ENCODE data around the gene DHX57.

DHX57 gene

GRCh38 chr2:38871432-38871831, 4.3 kb downstream of the DHX57 start:
- no peak for DNase-seq (ENCODE audit: low spot score)

DNA sequence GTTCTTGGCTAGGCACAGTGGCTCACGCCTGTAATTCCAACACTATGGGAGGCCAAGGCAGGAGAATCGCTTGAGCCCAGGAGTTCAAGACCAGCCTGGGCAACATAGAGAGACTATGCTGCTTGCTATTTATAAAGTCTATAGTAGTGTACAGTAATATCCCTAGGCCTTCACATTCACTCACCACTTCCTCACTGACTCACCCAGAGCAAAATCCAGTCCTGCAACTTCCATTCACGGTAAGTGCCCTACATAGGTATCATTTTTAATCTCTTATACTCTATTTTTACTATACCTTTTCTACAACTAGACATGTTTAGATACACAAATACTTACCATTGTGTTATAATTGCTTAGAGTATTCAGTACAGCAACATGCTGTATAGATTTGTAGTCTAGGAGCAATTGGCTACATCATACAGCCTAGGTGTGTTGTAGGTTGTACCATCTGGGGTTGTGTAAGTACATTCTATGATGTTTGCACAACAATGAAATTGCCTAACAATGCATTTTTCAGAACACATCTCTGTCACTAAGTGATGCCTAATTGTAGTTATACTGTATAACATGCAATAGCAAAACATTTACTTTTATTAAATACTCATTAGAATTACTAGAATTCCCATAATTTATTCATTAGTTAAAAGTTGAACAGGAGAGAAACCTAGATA, 8.8 kb downstream of the DHX57 start:
- DNase-seq (ENCODE audit: low spot score): no peak

DNA sequence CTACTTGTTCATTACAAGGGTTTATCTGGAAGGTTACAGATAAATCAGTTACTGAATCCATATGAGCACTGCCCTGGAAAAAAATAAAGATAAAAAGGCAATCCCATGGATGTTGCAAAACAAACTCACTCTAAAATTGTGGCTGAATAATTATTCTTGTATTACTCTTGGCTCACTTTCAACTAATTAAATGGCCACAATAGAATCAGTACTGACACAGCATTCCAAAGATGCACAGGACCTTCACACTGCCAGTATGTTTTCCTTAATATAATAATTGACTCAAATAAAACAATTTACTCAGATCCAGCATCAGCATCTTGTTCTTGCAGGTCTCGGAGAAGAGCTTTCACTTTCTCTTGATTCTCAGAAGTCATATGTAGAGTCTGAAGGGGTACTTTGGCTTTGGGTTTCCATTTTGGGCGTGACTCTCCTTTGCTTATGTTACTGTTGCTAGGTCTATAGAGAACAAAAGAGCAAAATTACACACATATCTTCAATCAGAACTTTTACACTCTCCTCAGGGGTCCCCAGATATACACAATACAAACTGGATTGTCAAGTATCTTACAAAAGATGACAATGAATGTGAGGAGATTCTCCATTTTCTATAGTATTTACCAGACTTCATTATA, 12.6 kb downstream of the DHX57 start:
- DNase-seq (ENCODE audit: low spot score): no peak

DNA sequence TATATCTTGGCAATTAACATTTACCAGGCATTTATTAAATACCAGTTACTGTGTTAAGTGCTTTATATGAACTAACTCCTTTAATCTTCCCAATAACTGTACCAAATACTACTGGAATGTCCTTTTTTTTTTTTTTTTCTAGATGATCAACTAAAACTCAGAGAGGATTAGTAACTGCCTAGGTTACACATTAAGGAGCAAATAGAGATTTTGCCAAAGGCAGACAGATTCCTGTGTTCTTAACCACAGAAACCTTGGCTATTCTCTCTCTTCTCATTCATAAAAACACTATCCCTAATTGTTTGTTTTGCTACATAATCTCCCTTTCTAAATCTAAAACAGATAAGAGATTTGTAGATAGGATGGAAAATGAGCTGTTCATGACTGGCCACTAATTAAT, 13.3 kb downstream of the DHX57 start:
- DNase-seq (ENCODE audit: low spot score): no peak

GRCh38 chr2:38856165-38856564, 19.6 kb downstream of the DHX57 start:
- no peak for DNase-seq (ENCODE audit: low spot score)

DNA sequence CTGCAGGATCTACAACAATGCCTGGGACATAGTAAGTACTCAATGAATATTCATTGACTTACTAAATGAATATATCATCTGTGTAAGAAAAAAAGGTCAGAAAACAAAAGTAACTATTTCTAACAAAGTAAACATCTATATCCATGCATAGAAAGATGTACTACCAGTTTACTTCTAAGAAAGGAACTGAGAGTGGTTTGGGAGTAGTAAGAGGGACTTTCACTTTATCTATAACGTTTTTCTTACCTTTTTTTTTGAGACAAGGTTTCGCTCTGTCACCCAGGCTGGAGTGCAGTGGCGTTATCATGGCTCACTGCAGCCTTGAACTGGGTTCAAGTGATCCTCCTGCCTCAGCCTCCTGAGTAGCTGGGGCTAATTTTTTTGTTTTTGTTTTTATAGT, 25.7 kb downstream of the DHX57 start:
- no peak for DNase-seq (ENCODE audit: low spot score)

GRCh38 chr2:38836791-38837190, 38.9 kb downstream of the DHX57 start:
- DNase-seq (ENCODE audit: low spot score): no peak

- DNase-seq (ENCODE audit: low spot score): no peak
These were observed 39.7 kb downstream of the DHX57 start for GRCh38 chr2:38835990-38836389.

DNA sequence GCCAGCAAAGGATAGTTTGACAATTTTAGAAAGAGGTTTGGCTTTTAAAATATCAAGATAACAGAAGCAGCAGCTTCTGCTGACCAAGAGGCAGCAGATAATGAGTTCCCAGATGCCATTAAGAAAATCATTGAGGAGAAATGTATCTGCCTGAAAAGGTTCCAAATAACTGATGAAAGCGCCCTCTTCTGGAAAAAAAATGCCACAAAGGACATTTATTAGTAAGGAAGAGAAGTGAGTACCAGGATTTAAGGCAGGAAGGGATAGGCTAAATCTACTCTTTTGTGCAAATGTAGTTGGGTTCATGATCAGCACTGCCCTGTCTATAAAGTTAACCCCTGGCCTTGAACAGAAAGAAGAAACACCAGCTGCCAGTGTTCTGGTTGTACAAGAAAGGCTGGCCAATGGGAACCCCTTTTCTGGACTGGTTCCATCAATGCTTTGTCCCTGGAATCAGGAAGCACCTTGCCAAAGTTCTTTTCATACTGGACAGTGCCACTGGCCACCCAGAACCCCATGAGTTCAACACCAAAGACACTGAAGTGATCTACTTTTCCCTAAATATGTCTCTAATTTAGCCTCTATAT, 40.6 kb downstream of the DHX57 start:
- no peak for DNase-seq (ENCODE audit: low spot score)

DNA sequence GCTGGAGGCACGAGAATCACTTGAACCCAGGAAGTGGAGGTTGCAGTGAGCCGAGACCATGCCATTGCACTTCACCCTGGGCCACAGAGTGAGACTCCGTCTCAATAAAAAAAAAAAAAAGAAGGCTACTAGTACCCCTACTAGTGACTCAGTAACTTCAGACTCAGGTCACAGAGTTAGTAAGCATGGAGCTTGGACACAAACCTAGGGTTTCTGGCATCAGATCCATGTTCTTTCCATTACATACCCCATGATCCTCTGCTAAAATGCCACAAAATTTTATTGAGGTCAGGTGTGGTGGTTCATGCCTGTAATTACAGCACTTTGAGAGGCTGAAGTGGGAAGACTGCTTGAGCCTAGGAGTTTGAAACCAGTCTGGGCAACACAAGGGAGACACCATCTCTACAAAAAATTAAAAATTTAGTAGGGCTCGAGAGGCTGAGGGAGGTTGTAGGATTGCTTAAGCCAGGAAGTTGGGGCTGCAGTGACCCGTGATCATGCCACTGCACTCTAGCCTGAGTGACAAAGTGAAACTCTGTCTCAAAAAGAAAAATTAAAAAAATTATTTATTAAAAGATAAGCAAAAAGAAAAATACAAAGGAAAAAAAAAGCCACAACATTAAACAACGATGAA, 45.1 kb downstream of the DHX57 start:
- DNase-seq (ENCODE audit: low spot score): no peak

DNA sequence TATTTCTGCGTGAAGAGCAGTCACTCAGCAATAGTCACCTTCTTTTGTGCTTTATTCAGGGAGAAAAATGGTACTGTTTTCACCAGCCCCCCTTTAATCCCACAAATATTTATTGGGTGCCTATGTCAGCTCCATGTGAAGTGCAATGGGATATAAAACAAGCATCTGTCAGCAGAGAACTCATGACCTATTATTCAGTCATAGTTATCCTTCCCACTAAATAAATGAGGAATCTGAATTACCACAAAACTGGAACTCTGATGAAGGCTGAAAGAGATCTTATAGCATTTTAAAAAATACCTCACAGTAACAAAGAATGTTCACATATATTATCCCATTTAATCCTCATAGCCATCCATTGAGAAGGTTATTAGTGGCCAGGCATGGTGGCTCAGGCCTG, 45.8 kb downstream of the DHX57 start:
- DNase-seq (ENCODE audit: low spot score): no peak

DNA sequence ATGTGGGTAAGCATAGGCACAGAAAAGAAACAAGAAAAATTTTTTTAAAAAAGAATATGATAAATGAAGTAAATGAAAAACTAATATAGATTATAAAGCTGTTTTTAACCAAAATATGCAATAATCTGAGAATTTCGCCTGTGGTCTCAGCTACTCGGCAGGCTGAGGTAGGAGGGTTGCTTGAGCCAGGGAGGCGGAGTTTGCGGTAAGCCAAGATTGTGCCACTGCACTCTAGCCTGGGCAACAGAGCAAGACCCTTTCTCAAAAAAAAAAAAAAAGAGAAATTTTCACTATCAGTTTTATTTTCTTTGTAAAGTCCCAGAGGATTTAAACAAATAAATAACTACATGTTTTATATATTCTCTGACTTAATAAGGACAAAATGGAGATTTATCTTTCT, 47.3 kb downstream of the DHX57 start:
- DNase-seq (ENCODE audit: low spot score): no peak

DNA sequence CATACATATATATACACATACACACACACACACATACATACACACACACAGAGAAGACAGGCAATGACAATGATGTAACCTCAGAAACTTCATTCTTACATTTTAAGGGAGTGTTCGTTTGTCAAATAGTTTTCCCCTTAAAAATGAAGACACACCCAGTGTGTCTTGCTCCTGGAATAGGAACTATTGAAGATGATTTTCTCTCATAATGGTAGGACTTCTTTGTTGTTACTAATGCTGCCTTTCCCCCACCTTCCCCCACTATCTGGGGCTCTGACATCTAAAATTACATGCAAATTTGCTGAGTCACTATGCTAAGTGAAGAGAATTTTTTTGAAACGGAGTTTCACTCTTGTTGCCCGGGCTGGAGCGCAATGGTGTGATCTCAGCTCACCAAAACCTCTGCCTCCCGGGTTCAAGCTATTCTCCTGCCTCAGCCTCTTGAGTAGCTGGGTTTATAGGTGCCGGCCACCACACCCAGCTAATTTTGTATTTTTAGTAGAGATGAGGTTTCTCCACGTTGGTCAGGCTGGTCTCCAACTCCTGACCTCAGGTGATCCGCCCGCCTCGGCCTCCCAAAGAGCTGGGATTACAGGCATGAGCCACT, 48.1 kb downstream of the DHX57 start:
- peak; percentile 4 for DNase-seq (ENCODE audit: low spot score)

- DNase-seq (ENCODE audit: low spot score): no peak
These were observed 49.8 kb downstream of the DHX57 start for GRCh38 chr2:38825956-38826355.

GRCh38 chr2:38824906-38825305, 50.8 kb downstream of the DHX57 start:
- DNase-seq (ENCODE audit: low spot score): no peak

DNA sequence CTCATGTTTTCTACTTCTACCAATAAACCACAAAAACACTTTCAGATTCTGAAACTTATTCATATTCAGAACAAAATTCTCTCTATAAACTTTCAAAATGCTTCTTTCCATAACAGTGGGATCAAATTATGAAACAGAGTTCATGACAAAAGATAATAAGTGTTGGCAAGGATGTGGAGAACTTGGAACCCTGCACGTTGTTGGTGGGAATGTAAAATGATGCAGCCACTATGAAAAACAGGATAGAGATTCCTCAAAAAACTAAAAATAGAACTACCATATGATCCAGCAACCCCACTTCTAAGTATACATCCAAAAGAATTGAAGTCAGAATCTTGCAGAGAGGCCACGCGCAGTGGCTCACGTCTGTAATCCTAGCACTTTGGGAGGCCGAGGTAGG, 52.3 kb downstream of the DHX57 start:
- DNase-seq (ENCODE audit: low spot score): no peak

DNA sequence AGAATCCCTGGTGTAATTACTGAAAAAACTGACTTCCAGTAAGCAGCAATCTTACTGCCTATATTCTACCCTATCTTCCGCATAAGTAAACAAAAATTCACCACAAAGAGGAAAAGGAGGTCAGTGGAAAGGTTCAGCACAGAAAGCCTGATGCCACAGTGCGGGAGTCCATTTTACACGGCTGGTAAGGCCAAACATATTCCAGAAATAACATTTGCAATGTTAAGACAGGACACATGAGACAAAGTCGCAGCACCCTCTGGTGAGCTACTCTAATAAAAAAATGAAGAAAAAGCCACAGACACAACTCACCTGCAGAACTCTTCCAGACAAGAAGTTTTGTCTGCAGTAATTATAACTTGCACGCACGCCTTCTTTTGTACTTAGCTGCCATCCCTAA, 57.2 kb downstream of the DHX57 start:
- no peak for DNase-seq (ENCODE audit: low spot score)

DNA sequence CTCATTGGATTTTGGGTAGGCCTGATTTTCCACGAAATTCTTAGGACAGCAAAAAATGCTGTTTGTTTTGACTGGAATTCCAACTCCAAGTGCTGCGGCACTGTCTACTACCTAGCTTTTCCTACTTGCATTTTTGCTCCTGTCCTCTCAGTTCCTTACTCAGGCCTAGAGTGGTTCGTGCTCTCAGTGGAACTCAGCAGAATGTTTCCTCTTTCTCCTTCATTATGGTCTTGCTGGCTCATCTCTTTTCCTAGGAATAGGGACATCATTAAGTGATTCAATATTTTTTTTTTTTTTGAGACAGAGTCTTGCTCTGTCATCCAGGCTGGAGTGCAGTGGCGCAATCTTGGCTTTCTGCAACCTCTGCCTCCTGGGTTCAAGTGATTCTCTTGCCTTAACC, 59.8 kb downstream of the DHX57 start:
- DNase-seq (ENCODE audit: low spot score): no peak

DNA sequence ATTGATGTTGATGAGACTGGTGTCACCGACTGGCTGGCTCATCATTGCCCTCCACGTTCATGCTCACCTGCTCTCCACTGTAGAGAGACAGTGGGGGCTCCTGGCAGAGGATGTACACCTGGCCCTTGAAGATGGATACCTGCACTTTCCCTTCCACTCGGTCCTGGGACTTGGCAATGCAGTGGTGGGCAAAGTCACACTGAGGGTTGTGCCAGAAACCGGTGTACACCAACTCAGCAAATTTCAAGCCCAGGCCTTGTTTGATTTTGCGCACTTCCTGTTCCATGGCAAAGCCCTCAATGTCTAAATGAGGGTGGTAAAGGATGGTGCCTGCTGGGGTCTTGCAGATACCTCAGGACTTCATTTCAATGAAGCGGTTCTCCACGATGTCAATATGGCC, 65.2 kb downstream of the DHX57 start:
- DNase-seq (ENCODE audit: low spot score): no peak

- DNase-seq (ENCODE audit: low spot score): no peak
These were observed 67.1 kb downstream of the DHX57 start for GRCh38 chr2:38808677-38809076.

DNA sequence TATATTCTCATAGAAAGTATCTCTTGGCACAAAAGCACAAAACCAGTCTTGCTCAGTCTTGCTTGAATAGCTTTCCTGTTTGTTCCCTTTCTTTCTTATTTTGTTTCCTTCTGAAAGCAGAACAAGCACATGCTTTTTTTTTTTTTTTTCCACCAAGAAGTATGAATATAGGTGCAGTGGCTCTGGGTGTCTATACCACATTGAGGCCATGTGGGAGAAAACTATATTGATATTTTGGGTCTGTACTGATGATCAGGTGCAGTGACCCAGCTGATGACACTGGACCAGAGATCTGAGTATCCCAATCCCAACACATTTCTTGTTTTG, 69.0 kb downstream of the DHX57 start:
- no peak for DNase-seq (ENCODE audit: low spot score)

GRCh38 chr2:38806015-38806732, 69.6 kb downstream of the DHX57 start:
- DNase-seq (ENCODE audit: low spot score): no peak

All from HuH-7 (cell line).